Renal cortical epithelial cell (primary cell): ENCODE results near the gene ANKLE2. TPM values are rescaled to one million over a fixed set of nuclear protein-coding genes. Genes with fewer than 3 reads are reported as not detected.

Experiments
- DNase-seq: peaks from one replicate; pipeline ENCODE4 v3.0.0-alpha.2; 2011; ENCODE audit warnings: low read depth
- total RNA-seq: library from RNA; depleted of rRNA; stranded (reverse); fragments of >200 nt; gene quantifications from 2 replicates; pipeline ENCODE4 v1.2.3, GENCODE V29; 2014

The ANKLE2 gene
- total RNA-seq, 1 donor from 2014 or later = 111 TPM

DNA sequence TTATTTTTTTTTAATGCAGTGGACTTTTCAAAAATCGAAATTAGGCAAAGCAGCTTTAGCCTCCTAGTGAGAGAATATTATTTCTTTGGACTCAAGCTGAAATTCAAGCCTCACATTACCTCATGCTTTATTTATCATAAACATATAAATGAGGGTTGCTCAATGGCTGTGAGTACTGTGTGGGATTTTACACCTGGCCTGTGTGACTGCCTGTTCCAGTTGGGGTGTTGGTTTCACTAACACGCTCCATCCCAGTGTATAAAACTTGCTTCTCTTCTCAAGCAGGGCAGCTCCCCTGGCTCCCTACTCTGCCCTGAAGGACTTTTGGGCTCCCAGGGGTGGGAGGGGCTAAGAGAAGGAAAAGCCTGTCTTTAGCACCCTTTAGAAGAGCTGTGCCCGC lies 15.0 kb downstream of the ANKLE2 start:
- no peak for DNase-seq

DNA sequence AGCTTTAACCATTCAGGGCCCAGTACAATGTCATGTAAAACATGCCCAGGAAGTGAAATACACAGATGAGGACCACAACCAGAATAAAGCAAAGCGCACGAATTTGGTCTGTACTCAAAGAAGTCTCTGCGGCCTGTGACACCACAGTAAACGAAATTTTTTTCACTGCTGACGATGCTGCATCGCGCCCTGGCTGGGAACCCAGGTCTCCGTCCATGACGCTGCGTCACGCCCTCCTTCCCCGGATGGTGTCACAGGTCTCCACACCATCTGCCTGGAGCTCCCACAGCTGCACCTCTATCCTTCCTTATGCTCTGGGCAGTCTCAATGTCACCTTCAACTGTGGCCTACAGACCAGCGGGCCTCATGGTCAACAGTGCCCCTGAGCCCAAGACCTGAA lies 17.8 kb downstream of the ANKLE2 start:
- no peak for DNase-seq

DNA sequence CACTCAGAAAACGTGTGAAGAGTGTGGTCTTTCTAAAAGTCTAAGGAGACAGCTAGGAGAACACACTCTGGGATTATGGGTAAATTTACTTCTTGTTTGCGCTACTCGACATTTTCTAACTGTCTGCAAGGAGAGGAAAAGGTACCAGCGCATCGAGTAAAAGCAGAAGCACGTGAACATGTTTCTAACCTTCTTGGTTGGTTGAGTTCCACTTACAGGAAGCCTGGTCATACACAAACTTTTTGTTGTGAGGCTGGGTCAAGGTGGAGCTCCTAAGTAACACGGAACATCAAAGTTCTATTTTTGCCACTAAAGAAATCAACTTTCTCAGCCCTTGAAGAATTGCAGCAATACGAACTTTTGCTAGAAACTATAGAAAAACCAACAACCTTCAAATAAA lies 20.0 kb downstream of the ANKLE2 start:
- no peak for DNase-seq

DNA sequence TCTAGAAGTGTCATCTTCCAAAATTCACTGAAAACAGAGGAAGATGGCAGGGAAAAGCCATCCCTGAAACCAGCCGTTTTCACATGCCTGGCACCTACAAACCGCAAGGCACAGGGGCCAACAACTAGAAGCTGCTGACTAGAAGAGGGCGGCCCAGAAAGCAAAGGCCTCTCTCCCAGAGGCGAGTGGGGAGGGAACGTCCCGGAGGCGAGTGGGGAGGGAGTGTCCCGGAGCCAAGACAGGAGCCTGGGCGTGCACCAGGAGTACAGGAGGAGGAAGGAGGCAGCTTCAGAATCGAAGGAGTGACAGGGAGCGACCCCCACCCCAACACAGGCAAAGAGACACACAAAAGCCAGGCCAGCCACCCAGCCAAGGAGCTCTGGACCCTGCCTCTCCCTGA lies 21.0 kb downstream of the ANKLE2 start:
- DNase-seq = no peak

DNA sequence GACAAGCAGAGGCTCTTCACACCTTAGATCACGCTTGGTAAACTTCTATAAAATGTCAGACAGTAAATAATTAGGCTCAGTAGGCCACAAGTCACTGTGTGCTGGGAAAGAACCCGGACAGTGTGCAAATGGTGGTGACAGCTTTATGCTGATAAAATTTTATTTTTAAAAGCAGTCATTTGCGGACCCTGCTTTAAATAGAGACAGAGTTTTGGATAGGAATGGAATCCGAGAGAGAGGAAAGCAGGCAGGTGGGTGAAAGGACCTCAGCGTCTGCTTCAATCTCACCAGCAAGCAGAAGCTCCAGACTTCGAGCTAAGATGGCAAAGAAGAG lies 21.4 kb downstream of the ANKLE2 start:
- no peak for DNase-seq

DNA sequence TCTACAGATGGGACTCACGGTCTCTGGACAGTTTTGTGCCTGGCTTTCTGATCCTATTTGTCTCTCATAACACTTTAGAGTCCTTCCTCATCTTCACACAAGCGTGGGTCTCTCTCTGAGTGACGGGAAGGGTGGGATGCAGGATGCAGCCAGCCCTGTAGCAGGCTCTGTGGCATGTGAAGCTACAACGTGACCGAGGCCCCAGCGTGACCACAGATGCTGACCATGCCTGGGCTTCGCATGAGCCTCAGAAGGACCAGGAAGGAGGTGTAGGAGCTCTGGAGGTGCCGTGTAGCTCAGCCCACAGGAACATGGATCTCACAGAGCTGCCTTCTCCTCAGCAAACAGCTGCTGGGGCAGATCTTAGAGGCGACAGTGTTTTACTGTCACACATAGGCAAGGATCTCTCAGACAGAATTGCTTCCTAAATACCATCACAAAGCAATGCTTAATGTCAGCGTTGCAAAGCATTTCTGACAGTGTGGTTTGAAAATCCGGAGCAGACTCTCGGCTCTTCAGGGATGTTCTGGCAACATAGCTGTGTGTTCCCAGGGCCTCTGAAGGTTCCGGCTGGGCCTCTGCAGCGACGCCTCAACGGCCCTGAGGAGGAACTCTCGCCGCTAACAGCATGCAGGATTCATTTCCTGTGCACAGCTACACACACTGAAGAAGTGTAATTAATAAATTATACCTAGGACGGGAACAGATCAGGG lies 21.9 kb downstream of the ANKLE2 start:
- no peak for DNase-seq

DNA sequence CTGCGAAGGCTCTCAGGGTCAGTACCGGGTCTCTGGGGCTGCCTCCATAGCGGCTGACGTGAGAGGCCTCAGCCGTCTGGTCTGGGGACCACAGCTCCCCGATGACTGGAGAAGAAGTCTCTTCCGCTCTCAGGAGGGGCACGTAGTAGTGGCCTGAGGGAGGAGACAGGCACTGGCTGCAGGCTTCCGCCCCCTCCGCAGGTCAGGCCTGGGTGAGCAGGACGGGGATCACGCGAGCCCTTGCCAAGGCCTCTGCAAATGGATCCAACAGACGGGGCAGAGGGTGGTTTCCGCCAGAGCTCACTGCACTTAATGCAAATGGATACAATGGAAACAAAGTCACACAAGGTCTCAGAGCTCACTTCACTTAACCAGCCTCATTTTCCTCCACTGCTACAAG lies 24.7 kb downstream of the ANKLE2 start:
- no peak for DNase-seq

DNA sequence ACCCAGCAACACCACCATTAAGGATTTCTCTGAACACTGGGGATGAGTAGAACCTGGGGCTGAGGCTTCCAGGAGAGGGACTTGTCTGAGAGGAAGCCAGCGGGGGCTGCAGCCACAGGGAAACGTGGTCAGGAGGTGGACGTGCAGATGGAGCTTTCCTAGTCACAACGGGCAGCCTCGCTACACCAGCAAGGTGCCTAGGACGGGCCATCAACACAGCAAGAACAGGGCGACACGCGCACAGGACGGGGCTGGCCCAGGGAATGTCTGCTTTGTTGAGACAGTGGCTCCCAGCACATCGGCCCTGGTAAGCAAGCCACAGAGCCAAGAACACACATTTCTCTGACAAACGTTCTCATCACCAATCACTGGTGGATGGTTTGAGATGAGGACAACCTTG lies 25.3 kb downstream of the ANKLE2 start:
- no peak for DNase-seq

DNA sequence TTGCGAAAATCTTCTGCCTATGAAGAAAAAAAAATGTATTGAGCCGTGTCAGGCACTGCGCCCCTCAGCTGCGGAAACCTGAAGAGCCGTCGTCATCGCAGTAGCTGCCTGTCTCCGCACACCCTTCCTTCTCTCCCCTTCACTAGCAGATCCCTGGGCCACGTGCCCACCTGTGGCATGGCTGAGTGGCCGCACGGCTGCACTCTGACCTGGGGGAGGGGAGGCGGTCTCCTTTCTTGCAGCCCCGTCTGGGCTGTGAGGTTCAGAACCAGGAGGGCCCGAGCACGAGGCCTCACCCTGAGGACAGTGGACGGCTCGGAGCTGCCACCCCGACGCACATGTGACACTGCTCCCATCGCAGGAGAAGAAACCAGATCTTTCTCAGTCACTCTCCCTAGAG lies 26.1 kb downstream of the ANKLE2 start:
- DNase-seq = no peak

DNA sequence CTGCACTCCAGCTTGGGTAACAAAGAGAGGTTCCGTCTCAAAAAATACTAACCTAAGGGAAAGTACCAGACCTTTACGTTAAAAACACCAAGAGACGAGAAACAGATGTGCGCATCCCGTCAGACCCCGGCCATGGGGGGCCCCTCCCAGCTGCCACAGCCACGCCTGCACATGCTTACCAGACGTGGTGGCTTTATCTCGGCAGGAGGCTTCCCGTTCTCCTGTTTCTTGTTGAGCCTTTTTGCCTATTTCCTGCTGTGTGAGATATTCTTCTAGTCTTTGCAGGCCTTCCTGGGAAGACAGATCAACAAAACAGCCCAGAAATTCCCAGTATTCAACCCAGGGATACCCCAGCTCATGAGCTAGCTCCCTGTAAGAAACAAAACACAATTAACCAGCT lies 27.4 kb downstream of the ANKLE2 start:
- no peak for DNase-seq

DNA sequence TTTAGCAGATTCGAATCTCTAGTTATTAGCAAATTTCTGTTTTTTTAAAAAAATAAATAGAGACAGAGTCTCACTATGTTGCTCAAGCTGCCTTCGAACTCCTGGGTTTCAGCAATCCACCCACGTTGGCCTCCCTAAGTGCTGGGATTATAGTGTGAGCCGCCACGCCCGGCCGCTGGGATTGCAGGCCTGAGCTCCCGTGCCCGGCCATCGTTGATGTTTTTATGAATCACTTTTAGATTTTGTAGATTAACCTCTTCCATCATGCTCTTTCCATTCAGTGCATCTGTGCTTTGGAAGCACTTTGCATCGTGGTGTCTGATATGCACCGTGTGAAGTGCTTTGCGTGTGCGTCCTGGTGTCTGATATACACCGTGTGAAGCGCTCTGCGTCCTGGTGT lies 30.1 kb downstream of the ANKLE2 start:
- DNase-seq = no peak

DNA sequence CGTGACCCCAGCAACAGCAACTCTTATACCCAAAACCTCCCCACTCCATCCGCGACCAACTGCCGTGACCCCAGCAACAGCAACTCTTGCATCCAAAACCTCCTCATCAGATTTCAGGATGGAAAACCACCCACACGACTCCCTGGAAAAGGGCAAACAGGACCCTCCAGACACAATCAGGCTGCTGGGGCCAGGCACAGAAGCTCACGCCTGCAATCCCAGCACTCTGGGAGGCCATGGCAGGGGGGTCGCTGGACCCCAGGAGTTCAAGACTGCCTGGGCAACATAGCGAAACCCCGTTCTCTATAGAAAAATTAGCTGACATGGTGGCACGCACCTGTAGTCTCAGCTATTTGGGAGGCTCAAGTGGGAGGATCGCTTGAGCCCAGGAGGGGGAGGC lies 31.3 kb downstream of the ANKLE2 start:
- DNase-seq = no peak

DNA sequence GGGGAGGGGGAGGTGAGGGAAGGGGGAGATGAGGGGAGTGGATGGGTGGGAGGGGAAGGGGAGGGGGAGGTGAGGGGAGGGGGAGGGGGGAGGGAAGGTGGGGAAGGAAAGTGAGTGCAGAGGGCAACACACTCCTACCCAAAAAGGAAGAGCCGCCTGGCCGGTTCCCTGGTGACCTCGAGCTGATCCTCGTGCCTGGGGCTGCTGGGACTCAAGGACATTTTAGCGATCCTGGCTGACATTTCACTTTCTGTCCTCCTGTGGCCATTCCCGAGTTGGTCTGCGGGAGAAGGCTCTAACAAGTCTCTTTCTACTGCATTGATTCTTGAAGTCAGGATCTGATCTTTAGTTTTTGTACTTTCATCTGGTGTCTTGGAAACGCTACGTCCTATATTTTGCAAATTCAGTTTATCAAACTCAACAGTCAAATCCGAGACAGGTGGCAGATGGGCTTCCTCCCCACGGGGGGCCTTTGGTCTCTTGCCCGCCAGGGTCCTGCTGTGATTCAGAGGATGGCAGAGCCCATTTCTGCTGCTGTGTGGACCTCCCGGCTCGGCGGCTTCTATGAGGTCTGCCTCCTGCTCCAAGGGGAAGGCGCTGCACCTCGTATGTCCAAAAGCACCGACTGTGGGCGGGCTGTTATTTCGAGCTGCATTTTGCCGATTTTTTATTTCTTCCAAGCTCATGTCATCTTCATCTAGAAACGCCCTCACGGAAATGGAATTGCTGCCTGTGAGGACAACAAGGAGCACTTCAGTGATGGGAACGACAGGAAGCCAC lies 31.9 kb downstream of the ANKLE2 start:
- DNase-seq = no peak

DNA sequence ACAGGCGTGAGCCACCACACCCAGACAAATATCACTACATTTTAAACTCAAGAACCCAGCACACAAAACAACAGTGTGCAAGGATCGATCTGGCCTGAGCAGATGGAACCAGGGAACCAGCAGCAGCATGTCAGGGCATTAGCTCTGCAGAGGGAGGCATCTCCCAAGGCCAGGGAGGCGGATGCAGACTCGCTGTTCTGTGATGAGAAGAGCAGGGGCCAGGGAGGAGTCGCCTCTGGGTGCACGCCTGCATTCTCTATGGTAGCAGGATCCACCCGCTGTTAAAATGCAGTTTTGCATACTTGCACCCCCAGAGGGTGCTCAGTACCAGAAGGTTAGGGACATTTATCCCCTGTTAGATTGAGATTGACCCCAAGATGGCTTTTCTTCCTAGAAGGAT lies 33.1 kb downstream of the ANKLE2 start:
- DNase-seq = no peak

DNA sequence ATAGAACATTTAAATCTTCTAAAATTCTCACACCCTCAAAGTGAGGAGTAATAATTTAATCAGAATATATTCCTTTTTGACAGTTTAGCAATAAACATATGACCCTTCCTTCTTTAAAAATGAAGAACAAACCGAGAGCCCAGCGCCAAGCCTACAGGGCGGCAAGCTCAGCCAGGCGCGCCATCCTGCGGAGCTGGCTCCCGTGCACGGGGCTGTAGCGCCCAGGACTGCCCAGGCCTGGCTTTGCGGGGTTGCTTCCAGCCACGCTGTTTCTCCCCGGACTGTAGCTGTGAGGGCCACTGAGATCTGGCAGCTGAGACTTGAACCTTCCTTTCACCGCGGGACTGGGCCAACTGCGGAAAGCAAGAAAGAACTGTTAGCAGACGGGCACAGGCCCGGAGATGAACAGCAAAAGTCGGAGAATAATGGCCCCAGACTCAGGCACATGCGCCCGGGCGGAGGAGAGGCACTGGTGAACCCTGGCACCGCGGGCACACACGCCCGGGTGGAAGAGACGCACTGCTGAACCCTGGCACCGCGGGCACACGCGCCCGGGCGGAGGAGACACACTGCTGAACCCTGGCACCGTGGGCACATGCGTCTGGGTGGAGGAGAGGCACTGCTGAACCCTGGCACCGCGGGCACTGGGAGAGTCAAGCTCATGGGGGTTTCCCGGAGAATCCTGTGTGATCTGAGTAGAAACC lies 34.4 kb downstream of the ANKLE2 start:
- DNase-seq = no peak

DNA sequence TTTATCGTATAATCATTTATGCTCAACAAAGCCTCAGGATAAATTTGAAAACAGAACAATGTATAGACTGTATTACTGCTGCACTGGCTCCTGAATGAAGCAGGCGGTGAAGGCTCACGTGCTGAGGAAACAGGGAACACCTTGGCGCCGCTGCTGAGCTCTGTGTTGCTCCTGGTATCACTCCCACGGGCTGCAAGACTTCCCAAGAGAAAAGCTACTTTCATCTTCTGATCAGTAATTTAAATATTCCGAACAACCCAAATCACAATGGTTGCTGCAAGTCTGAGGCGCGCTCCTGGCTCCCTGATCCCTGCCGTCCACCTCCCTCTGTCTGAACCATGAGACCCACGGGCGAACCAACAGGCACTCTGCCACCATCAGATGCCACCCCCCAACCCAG lies 35.2 kb downstream of the ANKLE2 start:
- no peak for DNase-seq

DNA sequence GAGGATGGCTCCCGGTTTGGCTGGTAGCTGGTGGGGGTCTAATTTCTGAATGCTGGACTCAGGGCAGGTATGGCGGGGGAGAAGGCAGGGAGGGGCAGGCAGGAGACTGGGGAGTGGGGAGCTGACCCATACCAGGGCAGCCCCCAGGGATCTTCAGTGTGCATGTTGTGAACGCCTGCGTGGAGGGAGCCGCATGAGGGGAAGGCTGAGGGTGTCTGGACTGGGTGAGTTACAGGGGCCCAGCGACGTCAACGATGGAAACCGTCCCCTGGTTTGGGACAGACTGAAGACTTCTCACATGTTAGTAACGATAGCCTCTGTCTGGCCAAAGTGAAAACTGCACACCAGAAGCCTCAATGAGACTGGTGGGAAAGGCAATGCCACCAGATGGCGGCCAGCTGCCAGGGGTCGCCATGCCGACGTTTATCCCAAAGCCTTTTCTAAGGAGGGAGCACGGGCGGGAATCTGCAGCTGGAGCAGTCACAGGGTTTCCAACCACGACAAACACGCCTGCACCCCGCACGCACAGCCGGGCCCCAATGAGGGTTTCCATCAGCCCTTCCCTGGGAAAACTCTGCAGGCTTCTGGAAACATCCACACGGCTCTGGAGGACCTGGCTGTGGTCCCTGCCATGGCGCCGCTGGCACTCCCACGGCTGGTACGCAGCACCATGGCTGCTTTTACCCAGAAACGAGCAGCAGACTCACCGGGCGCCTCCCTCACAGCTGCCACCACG lies 37.0 kb downstream of the ANKLE2 start:
- no peak for DNase-seq

DNA sequence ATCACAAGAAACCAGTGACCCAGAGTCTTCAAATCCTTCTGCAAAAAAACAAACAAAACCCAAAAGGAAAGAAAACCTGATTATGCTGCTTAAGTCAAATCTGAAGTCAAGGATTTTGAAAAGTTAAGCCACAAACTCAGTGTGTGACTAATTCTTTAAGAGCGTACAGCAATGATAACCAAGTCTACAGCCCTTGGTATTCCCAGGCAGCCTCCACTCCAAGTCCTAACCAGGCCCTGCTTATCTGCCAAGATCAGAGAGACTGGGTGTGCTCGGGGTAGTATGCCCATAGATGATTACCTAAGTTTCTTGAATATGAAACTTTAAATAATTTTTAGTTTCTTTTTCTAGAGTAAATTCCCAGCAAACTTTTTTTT lies 37.9 kb downstream of the ANKLE2 start:
- DNase-seq = no peak

DNA sequence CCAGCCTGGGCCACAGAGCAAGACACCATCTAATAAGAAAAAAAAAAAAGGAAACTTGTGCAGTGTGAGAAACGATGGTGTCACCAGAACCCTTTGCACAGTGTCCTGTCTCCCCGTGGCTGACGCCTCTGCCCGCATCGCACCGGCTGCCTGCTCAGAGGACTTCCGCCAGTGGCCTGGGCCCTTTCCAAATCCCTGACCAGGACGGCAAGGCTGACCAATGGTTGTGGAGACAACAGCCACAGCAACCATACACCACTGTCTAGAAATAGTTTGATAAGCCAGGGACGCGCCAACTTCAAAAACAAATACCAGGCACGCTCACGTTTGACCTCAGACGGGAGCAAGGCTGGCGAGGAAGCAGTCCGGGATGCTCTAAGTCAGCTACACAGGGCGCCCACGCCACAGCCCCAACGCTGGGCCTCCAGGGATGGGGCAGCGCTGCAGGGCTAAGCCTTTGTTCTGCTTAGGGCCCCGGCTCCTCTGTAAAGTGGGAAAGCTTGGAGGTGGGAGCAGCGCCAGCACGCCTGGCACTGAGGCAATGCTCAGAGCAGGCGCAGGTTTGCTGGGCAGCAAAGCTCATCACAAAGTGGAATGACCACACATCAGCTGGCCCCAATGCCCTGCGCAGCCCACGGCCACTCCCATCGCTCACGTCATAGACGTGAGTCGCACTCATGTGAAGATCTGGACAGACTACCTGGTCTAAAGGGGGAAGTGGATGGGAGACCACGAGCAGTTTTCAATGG lies 38.4 kb downstream of the ANKLE2 start:
- DNase-seq = no peak

DNA sequence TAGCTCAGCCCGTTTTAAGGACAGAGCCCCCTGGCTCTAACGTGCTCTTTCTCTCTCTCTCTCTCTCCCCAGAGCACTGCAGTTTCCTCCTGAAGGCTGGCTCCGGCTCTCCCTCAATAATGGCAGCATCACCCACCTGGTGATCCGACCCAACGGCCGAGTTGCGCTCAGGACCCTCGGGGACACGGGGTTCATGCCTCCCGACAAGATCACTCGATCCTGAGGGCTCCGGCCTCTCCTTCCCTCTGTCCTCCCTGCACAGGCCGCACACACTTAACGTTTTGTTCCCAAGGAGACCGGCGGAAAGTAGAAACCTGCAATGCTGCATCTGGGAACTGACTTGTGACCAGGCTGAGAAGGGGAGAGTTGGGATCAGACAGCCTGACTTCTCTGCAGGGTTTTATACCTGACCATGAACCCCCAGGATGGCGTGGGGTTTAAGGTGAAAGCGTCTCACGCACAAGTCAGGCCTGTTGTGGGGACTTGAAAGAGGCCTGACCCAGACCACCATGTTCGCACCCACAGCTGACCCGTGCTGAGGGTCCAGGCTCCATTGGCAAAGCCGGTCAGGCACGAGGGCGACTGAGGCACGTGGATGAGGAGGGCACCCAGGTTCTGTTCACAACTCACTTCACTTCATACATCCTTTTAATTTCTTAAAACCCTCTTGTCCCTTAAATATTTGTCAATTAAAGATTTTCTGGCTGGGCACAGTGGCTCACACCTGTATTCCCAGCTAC lies 40.9 kb downstream of the ANKLE2 start:
- DNase-seq = no peak

DNA sequence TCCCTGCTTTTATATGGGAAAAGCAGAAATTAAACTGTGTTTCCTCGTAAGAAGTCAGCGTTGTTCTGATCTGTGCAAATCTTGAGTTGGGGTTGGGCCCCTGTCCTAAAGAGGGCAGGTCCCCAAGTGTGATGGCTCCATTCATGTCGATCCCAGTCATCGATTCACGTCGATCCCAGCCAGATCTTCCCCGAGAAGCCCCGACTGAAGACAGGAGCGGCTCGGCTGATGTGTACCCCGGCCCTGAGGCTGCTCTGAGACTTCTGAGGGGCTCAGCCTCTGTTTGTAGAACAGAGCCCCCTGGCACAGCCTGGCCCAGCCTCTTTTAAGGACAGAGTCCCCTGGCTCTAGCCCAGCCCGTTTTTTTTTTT lies 41.7 kb downstream of the ANKLE2 start:
- no peak for DNase-seq
